Coronary artery (tissue), 2 donors: Measurements from ENCODE around the gene ANKRD39.

ENCODE experiments used
- DNase-seq: peaks from one replicate; pipeline ENCODE4 v3.0.0-alpha.2; 2017; ENCODE audit warnings: low spot score
- H3K27ac ChIP-seq, 2 donors: fragments of 200-600 bp; sonication (generic); one replicate each; pipeline ENCODE4 v1.5.1; 2016 to 2019
- H3K4me3 ChIP-seq: fragments of 200-600 bp; sonication (generic); 2 replicates; pipeline ENCODE4 v1.5.1; 2016; ENCODE audit warnings: mild to moderate bottlenecking, moderate library complexity
- CTCF ChIP-seq: fragments of 200-600 bp; sonication (generic); IDR thresholded peaks from one replicate; pipeline ENCODE4 v1.5.1; 2019; ENCODE audit warnings: antibody characterized with exemption

ANKRD39 gene

GRCh38 chr2:96852667-96853066, 5.1 kb downstream of the ANKRD39 start:
- Histone ChIP-seq H3K4me3 (no peak overlapping the region), H3K27ac (no peak overlapping the region)
- no peak for DNase-seq
- TF ChIP-seq CTCF, result no peak

GRCh38 chr2:96848264-96848663, 9.6 kb downstream of the ANKRD39 start:
- H3K27ac ChIP-seq, result no peak overlapping the region
- H3K4me3 ChIP-seq, result no peak overlapping the region
- peak; percentile 62 for DNase-seq

GRCh38 chr2:96847586-96847985, 10.2 kb downstream of the ANKRD39 start:
- H3K27ac ChIP-seq, result no peak overlapping the region
- no peak for TF ChIP-seq CTCF

More at GRCh38 chr2:96848264-96848663, 9.6 kb downstream of the ANKRD39 start:
- no peak for TF ChIP-seq CTCF

GRCh38 chr2:96846825-96847224, 11.0 kb downstream of the ANKRD39 start:
- TF ChIP-seq CTCF, result no peak
- Histone ChIP-seq H3K27ac (no peak overlapping the region), H3K4me3 (no peak overlapping the region)
- DNase-seq, result no peak

More at GRCh38 chr2:96847586-96847985, 10.2 kb downstream of the ANKRD39 start:
- DNase-seq, result no peak
- no peak overlapping the region for H3K4me3 ChIP-seq

GRCh38 chr2:96844405-96844808, 13.4 kb downstream of the ANKRD39 start:
- DNase-seq, result peak; percentile 45
- TF ChIP-seq CTCF, result no peak
- no peak overlapping the region for H3K27ac ChIP-seq
- no peak overlapping the region for H3K4me3 ChIP-seq

- Histone ChIP-seq H3K27ac (no peak within 1 kb of the TSS), H3K4me3 (no peak within 1 kb of the TSS)
- peak; percentile 58 for DNase-seq
- no peak for TF ChIP-seq CTCF
Observed at GRCh38 chr2:96843538-96844268, 14.1 kb downstream of the ANKRD39 start, which contains the start of gene ANKRD23. ANKRD23 (minus strand) TSS chr2:96844021; CDS start chr2:96843992, 29 bp downstream.

- Histone ChIP-seq H3K4me3 (no peak overlapping the region), H3K27ac (no peak overlapping the region)
- no peak for TF ChIP-seq CTCF
- DNase-seq, result no peak
Observed at GRCh38 chr2:96842600-96842999, 15.2 kb downstream of the ANKRD39 start.
